HS-5 (cell line): ENCODE data around the gene FSTL3.
"Not testable (repeated sequence)": the region's sequence is repeated elsewhere in the genome, so short reads cannot be mapped to it uniquely, and the experiment has no call there.

Source experiments
- DNase-seq: peaks from one replicate; pipeline ENCODE4 v3.0.0-alpha.2; 2012; ENCODE audit warnings: low read depth

FSTL3 gene

DNA sequence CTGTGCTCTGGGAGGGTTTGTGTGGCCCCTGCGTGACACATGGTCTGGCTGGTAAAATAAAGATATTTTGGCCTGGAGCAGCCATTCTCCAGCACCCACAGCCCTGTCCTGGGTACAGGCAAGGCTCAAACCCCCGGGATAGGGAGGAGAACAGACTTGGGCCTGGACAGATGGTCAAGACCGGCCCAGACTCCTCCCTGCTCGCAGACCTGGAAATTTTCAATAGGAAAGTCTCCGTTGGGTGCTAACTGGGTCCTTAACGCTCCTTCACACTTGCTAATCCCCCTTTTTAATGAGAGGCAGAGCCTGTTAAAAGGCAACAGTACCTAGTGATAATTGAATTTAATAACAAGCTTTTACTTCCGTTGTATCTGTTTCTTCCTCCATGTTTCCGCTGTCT is 35.1 kb downstream of the FSTL3 start:
- no peak for DNase-seq

DNA sequence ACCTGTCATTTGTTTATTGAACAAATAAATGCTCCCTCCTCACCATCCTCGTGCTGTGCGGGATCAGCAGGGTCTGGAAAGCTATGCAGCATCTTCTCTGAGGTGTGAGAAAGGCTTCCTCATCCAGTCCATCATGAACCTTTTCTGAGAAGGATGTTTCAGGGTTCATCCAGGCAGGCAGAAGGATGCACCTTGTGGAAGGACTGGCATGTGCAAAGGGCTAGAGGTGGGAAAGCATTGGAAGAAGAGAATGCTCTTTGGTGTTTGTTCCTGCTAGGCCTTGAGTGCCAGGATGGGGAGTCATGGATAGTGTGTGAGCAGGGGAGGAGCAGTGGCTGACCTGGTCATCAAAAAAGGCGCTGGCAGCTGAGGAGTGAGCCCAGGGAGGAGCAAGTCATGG is 39.2 kb downstream of the FSTL3 start:
- DNase-seq, result no peak

DNA sequence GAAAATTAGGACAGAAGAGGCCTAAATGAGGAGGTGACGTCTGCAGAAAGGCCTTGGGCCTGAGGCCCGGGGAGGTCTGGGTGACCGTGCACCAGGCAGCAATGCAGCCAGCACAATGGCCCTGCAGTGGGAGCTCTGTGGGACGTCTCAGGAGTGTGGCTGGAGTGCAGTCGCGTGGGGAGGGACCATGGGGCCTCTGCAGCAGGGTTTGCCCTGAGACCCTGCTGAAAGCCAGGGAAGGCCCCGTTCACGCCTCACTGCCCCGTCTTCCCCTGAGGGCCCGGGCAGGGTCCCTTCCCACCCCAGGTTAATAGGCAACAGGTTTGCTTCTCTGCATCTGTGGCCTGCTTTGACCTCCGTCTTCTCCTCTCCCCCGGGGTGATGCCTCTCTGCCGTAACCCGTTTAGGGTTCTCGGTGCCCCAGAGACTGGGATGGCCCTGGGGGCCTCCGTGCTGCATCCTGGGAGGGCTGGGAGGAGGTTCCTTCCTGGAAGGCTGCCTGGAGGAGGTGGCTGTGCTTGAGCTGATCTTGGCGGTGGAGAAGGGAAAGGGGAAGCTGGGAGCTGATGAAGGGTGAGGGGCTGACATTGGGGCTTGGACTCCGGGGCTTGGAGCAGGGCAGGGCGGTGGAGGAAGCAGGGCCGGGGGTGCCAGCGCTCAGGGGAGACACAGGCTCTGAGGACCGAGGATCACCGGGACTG is 42.2 kb downstream of the FSTL3 start:
- DNase-seq, result no peak

DNA sequence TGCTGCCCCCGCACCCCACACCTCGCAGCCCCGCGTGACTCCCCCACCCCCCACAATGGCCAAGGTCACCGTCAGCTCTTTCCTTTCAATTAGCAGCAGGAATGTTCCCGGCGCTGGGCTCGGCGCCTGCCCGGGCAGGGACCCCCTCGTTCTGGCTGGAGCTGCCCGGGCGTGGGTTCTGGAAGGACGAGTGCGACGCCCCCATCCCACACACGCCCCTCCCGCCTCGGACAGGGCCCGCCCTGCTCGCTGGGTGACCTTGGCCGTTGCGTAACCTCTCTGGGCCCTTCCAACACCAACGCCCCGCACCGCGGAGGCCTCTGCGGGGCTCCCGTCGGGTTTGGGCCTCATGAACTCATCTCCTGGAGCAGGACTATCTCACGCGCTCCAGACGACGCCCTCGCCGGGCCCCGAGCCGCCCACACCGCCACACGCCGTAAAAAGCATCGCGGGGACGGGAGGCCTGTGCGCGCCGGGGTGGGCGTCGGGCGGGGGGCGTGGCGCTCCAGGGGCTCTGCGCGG is 42.9 kb downstream of the FSTL3 start:
- no peak for DNase-seq

DNA sequence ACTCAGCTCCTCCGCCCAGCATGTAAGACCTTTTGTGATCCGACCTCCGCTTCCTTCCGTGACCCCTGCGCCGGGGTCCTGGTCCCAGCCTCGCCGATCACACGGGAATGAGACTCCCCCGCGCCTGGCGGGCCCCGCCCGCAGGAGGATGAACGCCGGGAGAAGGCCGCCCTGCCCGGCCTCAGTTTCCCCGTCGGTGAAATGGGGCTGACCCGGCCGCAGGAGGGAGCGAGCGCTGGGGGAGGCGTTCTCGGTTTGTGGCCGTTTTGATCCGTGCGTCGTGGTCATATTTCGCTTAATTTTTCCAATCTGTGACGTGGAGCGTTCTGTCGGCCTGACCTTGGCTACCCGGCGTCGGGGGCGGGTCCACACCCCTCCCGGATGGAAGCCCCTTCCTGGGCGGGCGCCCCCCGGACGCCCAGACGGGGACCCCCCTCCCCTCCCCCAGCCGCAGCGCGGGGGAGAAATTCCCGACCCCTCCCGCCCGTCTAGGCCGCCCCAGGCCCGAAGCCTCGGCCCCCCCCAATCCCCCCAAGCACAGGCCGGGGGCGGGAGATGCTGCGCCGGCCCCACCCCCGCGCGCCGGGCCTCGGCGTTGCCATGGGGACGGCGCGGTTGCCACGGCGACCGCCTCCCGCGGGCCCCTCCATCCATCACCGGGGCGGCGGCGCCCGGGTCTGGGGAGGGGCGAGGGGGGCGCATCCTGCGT is 43.6 kb downstream of the FSTL3 start:
- DNase-seq, result no peak

DNA sequence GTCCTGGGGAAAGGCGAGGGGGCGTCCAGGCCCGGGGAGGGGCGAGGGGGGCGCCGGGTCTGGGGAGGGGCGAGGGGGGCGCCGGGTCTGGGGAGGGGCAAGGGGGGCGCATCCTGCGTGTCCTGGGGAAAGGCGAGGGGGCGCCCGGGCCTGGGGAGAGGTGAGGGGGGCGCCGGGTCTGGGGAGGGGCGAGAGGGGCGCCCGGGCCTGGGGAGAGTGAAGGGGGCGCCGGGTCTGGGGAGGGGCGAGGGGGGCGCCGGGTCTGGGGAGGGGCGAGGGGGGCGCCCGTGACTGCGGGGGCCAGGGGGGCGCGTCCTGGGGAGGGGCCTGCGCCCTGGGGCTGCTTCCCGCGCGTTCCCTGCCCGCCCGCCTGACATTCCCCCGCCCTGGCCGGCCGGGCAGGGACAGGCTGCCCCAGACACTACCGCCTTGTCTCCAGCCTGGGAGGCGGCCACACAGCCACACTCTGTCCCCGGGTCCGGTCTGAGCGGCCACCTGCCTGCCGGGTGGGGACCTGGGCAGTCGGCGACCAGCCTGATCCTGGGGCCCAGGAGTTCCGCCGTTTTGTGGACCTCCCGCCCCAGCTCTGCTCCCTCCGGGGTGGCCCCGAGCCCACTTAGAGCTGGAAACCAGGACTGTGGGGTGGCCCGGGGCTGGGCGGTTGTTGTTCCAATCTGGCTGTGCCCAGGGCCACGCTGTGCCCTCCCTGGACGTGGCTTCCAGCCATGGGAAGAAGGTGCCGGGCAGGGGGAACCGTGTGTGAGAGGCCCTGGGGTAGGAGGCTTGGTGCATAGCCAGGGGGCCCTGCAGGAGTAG is 44.4 kb downstream of the FSTL3 start:
- no peak for DNase-seq

DNA sequence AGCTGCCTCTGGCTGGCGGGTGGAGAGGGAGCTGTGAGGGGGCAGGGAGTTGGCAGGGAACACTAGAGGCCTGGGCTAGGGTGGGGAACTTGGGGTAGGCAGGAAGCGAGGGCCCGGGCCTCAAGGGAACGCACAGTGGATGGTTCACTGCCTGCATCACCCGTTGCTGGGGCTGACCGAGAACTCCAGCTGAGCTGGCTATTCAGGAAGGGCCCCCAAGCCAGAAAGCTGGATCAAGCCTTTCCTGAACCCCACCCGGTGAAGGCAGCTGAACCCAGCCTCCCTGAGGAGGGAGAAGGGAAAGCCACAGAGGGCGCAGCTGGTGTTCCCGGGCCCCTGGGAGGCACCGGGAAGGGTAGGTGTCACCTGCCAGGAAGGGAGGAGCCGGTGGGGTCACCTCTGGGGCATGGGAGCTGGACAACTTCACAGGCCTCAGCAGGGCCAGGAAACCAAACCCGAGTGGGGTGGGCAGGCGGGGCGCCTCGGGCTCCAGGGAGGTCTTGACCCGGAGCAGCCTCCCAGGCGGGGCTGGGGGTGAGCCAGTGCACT is 46.4 kb downstream of the FSTL3 start:
- DNase-seq, result no peak

DNA sequence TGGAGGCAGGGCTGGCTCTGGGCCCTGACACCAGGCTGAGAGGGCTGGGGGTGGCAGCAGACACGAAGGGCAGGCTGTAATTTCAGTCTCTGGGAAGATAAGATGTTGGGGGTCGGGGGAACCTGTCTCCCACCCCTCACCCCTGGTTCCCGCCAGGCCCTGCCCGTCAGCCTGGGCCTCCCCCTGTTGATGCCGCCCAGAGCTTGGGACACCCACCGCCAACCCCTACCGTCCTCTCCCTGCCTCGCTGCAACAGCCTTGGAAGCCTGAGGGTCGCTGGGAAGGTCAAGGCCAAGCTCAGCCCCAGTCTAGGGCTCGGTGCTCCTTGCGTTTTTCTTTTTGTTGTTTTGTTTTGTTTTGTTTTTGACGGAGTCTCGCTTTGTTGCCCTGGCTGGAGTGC is 47.1 kb downstream of the FSTL3 start:
- DNase-seq, result no peak

DNA sequence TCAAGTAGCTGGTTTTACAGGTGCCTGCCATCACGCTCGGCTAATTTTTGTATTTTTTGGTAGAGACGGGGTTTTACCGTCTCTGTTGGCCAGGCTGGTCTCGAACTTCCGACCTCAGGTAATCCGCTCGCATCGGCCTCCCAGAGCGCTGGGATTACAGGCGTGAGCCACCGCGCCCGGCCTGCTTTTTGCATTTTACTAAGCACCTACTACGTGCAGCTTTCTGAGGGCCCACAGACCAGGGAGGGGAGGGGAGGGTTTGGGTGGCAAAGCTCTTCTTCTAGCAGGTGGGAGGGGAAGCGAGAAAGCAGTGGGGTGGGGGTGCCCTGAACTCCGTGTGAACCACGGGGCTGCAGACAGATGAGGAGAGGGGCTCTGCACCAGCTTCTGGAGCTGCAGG is 47.5 kb downstream of the FSTL3 start:
- no peak for DNase-seq

DNA sequence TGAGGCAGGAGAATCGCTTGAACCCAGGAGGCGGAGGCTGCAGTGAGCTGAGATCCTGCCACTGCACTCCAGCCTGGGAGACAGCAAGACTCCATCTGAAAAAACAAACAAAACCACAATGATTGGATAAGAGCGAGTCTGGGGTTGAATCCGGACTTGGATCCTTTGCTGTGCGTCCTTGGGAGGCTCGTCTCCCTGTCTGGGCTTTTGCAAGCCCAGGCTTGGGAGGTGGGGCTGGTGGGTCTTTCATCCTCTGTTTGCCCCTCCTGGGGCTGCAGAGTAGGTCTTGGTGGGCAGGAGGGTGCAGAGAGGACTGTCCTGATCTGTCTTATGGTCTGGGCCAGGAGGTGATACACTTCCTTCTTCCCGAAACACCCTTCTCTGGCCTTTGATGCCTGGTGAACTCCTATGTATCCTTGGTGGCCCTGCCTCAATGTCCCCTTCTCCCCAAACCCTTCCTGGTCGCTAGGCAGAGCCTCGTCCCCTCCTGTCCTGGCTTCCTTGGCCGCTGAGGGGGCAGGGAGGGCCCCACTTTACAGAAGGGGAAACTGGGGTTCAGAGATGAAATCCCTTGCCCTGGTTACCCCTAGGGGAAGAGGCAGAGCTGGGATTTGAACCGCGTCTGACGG is 49.4 kb downstream of the FSTL3 start:
- no peak for DNase-seq

DNA sequence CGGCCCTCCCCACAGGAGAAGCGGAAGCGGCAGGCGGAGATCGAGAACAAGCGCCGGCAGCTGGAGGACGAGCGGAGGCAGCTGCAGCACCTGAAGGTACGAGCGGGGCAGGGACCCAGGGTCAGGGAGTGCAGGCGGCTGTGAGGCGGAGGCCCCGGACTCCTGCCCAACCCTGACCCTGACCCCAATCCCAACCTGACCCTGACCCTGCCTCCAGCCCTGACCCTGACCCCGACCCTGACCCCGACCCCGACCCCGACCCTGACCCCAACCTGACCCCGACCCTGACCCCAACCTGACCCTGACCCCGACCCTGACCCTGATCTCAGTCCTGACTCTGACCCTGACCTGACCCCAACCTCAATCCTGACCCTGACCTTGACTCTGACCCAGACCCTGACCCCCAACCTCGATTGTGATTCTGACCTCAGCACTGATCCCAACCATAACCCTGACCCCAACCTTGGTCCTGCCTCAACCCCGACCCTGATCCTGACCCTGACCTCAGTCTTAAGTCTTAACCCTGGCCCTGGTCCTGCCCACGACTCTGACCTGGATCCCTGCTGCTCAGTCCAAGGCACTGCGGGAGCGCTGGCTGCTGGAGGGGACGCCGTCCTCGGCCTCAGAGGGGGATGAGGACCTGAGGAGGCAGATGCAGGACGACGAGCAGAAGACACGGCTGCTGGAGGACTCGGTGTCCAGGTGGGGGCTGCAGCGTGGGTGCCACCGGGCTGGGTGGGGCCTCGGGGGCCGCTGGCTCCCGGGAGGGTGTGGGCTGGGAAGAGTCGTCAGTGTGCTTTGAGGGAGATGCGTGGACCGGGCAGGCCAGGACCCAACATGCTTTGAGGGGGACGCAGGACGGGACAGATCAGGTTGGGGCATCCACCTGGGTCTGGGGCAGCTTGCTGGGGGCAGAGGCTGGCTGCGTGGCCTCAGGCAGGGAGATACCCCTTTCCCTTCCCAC is 51.1 kb downstream of the FSTL3 start:
- DNase-seq, result no peak

DNA sequence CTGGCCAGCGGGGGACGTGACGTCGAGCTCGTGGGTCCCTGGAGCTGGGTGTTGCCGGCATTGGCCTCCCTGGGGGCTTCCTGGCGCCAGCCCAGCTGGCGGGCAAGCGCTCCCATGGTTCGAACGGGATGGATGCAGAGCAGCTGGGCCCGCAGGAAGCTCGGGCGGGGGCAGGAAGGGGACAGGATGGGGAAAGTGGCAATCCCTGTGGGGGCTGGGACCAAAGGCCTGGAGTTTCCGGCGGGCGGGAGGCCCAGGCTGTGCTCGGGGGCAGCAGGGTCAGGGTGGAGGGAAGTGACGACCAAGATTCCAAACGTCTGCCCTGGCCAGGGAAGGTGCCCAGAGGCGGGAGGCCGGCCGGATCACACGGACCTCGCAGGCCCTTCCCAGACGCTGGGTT is 51.8 kb downstream of the FSTL3 start:
- no peak for DNase-seq

DNA sequence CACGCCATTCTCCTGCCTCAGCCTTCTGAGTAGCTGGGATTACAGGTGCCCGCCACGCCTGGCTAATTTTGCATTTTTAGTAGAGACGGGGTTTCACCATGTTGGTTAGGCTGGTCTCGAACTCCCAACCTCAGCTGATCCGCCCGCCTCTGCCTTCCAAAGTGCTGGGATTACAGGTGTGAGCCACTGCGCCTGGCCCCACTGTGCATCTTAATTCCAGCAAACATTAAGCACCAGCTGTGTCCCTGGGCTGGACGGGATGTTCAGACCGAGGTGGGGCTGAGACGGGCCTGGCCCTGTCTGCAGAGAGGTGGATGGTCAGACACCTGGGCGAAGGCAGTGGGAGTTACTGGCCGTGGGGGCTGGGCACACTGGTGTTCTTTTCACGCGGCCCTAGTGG is 53.4 kb downstream of the FSTL3 start:
- DNase-seq, result not testable (repeated sequence)

DNA sequence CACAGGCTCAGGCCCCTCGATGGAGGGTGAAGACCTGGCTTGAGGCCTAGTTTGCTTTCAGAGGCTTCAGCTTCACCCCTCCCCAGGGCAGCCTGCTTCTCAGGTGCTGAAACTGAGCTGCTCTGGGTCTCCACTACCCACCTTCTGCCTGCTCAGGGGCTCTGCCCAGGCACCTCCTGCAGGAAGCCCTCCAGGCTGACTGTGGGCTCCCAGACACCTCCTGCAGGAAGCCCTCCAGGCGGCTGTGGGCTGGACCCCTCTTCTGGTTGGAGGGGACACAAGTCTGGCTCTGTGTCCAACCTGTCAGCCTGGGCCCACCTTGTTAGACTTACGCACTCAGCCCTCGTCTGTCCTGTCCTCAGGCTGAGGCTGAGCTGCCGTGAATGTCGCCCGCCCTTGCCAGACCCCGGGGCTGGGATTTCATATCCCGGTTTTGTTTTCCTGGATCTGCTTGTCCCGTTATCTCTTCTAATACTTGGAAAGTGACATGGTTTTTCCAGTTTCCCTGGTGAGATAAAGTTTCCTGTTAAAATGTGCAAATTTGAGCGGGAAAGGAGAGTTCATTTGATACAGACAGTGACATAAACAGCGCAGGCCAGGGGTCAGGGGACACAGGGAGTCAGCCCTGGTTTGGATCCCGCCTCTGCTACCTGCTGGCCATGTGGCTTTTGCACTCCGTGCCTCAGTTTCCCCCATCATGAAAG is 53.9 kb downstream of the FSTL3 start:
- no peak for DNase-seq

DNA sequence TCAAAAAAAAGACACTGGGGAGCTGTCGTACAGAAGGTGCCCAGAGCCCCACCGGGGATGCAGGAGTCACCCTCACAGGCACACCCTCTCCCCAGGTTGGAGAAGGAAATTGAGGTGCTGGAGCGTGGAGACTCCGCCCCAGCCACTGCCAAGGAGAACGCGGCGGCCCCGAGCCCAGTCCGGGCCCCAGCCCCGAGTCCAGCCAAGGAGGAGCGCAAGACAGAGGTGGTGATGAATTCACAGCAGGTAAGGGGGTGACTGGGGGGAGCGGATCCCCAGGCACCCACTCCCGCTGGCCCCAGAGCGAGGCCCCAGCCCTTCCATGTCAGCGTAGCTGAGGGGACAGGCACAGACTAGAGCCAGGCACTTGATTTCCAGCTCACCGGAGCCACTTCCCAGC is 54.8 kb downstream of the FSTL3 start:
- no peak for DNase-seq

DNA sequence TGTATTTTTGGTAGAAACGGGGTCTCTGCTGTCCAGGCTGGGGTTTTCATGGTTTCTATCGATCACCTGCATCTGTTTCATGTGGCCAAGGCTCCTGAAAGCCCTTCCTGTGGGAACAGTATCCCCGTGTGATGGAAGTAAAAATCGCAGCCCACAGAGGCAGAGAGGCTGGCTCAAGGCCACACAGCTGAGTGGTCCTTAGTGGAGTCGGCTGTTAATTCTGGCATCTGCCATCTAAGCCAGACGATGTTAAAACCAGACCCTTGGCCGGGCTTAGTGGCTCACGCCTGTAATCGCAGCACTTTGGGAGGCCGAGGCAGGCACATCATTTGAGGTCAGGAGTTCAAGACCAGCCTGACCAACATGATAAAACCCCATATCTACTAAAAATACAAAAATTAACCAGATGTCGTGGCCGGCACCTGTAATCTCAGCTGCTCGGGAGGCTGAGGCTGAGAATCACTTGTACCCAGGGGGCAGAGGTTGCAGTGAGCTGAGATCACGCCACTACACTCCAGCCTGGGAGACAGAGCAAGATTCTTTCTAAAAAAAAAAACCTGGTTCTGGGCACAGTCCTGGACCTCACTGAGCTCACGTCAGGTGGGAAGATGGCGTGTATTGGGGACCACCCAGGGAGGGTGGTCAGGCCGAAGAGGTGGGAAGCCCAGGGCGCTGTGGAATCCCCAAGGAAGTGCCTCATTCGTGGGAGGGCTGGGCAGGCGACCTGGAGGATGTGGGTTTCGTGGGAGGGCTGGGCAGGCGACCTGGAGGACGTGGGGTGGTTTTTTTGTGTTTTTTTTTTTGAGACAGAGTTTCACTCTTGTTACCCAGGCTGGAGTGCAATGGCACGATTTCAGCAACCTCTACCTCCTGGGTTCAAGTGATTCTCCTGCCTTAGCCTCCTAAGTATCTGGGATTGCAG is 56.2 kb downstream of the FSTL3 start:
- DNase-seq, result no peak
